NCI-H1436 (cell line): Measurements from ENCODE around the gene SMARCD3.

Experiments
- DNase-seq: peaks from one replicate; lab custom pipeline; 2025; lab: John Stamatoyannopoulos, UW

SMARCD3 gene

DNA sequence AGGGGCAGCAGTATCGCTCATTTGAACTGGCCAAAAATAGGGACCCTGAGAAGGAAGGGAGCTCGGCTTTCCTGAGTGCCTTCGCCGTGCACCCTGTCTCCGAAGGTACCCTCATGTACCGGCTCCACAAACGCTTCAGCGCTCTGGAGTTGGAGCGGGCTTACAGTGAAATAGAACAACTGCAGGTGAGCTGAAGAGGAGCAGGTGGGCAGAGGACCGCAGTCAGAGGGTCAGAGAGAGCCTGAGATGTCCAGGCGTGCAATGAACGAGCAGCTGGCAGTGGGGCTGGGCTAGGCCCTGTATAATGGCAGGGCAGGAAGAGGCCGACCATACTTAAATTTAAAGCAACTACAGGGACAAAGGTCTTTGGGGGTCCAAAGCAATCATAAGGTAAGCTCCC lies 12.1 kb downstream of the SMARCD3 start:
- no peak for DNase-seq

GRCh38 chr7:151235091-151235787 lies 13.3 kb downstream of the SMARCD3 start:
- no peak for DNase-seq

GRCh38 chr7:151233804-151234203 lies 14.7 kb downstream of the SMARCD3 start:
- DNase-seq: no peak

GRCh38 chr7:151232917-151233701 lies 15.4 kb downstream of the SMARCD3 start:
- no peak for DNase-seq

GRCh38 chr7:151232091-151232916 lies 16.2 kb downstream of the SMARCD3 start, which contains the start of gene CHPF2:
Gene CHPF2 (plus strand): TSS chr7:151232483. CDS start chr7:151234012, 1,529 bp downstream.
- peak; percentile 68 for DNase-seq

DNA sequence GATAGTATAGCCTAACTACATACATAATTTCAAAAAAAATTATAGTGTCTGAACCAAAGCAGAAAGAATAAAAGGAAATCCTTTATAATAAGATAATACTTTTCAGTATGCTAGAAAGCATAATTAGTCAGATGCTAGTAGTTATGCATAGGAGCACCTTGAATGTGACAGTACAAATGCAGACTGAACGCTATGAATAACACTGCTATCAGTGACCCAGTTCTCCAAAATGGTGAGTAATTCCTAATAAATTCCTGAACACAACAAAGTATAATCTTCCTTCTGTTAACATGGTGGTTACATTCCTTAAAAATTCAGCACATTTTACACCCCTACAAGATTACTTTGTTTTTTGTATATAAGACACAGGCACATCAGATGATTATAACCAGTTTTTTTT lies 17.4 kb downstream of the SMARCD3 start:
- DNase-seq: no peak

- no peak for DNase-seq
These were observed 19.2 kb downstream of the SMARCD3 start for GRCh38 chr7:151229249-151229648.

- DNase-seq: no peak
These were observed 20.2 kb downstream of the SMARCD3 start for GRCh38 chr7:151228024-151228866.

GRCh38 chr7:151226875-151227782 lies 21.4 kb downstream of the SMARCD3 start, which contains the start of gene ABCF2:
Gene ABCF2 (minus strand): TSS chr7:151227205. CDS start chr7:151226458, 747 bp downstream.
- peak; percentile 96 for DNase-seq

- DNase-seq: no peak
These were observed 22.0 kb downstream of the SMARCD3 start for GRCh38 chr7:151226560-151226874.

- no peak for DNase-seq
These were observed 22.5 kb downstream of the SMARCD3 start for GRCh38 chr7:151225948-151226510.

- no peak for DNase-seq
These were observed 24.8 kb downstream of the SMARCD3 start for GRCh38 chr7:151223728-151224127.

DNA sequence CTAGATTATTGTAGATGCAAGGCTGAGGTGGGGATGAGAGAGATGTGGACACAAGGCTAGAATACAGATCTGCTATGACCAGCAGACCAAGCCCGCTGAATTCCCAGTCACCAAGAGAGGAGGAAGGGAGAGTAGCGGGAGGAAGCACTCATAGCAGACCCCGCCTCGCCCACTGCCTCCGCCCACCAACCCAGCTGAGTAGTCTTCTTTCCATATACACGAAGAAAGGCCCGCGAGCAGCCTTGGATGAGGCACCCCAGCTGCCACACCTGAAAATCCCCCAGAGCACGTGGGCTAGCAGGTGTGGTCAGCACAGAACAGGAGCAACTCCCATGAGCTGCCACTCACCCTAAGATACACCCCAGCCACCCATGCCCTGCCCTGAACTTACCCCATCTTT lies 30.3 kb downstream of the SMARCD3 start:
- no peak for DNase-seq

DNA sequence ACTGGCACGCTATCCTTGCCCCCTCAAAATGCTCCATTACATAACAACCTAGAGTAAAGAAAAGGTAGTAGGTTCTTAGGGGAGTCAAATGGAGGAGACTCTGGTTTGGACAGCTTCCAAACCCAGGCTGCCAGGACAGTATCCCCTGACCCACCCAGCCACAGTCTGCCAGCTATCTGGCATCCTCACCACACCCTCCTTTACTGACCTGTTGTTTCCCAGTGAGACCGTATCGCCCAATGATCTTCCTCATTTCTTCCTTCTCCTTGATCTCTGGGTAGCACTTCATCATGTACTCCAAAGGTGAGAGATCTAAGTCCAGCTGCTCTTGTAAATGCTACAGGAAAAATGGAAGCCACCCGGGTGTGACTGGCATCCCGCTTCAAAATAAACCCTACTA lies 33.1 kb downstream of the SMARCD3 start:
- no peak for DNase-seq

GRCh38 chr7:151213826-151214225 lies 34.7 kb downstream of the SMARCD3 start:
- DNase-seq: no peak

- DNase-seq: no peak
These were observed 35.9 kb downstream of the SMARCD3 start for GRCh38 chr7:151212626-151213025.

DNA sequence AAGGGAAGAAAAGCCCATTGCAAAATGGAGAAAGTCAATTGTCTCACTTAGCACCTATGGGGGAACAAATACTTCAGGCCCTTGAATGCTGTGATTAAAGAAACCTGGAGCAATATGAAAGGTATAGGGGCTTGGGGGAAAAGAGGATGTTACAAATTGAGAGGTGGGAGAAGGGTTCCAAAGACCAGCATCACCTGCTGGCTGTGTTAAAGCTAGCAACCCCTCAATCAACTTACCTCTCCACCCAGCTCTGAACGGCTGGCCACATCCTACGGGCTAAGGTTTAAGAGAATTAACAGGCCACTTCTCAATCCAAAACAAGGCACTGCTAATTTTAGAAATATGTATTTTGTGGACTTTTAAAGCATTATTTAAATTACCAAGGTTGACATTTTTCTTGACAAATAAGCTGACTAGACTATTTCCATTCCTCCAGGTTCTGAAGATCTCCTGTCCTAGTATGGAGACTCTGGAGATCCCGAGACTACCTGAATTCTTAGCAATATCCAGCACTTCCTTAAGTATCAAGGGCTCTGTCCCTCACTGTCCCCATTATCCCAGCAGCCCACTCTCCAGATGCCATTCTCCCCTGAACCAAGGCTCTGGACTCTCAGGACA lies 37.2 kb downstream of the SMARCD3 start:
- DNase-seq: no peak

DNA sequence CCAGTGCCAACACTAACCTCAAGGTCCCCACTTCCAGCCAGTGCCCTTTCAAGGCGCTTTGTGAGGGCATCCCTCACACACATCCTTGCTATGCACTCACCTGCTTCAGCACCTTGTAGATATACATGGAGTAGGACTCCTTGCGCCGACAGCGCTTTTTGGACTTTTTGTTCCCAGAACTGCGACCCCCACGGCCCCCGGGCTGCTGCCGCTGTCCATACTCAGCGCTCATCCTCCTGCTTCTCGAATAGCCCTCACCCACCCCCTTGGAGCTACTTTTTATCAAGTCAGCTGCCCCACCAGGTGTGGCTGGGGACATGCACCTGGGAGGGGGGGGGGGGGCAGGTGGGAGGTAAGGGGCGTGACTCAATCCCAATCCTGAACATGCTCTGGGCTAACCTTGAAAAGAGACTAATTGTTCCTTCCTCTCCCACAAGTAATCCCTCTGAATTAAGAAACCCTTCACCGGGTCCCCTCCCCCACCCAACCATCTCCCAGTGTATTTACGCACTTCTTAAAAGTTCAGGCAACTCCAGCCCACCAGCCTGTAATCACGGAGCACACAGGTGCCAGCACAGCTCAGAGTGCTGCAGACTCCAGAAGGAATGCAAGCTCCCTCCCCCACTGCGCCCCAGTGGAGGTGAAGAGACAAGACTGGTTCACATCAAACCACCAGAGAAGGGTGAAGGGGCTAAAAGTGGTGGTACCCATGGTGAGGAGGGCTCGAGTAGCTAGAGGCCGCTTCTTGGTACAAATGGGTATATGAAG lies 38.2 kb downstream of the SMARCD3 start, which contains the start of gene H2BK1:
H2BK1 (minus strand) TSS at position 402 of the 768 bp plus-strand sequence; CDS start at position 232, 170 bp downstream.
- DNase-seq: no peak

GRCh38 chr7:151209588-151209987 lies 38.9 kb downstream of the SMARCD3 start:
- DNase-seq: no peak
